AG04449 (cell line): Measurements from ENCODE around the gene ZNF500.

ENCODE experiments used
- CTCF ChIA-PET: fragments of 350-600 bp; formaldehyde crosslinking; extraction: SDS; loops from one replicate; lab custom pipeline; 2021; ENCODE audit warnings: antibody characterized with exemption; lab: Yijun Ruan, JAX
- POLR2A ChIA-PET: fragments of 400-600, 350-600 bp; formaldehyde crosslinking; extraction: SDS; loops from one replicate; lab custom pipeline; 2020; ENCODE audit warnings: antibody characterized with exemption, inconsistent platforms; lab: Yijun Ruan, JAX
- DNase-seq: peaks from one replicate; pipeline ENCODE4 v3.0.0-alpha.2; 2010; ENCODE audit warnings: low read depth, low spot score
- H3K4me3 ChIP-seq: 2 replicates; pipeline ENCODE4 v1.5.1; 2011; ENCODE audit warnings: low read depth, mild to moderate bottlenecking, control low read depth, low read length
- TF ChIP-seq, protein P1 (sequence below): IDR thresholded peaks from one replicate; pipeline ENCODE4 v1.5.1; 2011; ENCODE audit warnings: mild to moderate bottlenecking, moderate library complexity, low read length, control low read depth, inconsistent platforms; ENCODE audit not compliant: insufficient read depth; ENCODE audit errors: missing control alignments

The ZNF500 gene

DNA sequence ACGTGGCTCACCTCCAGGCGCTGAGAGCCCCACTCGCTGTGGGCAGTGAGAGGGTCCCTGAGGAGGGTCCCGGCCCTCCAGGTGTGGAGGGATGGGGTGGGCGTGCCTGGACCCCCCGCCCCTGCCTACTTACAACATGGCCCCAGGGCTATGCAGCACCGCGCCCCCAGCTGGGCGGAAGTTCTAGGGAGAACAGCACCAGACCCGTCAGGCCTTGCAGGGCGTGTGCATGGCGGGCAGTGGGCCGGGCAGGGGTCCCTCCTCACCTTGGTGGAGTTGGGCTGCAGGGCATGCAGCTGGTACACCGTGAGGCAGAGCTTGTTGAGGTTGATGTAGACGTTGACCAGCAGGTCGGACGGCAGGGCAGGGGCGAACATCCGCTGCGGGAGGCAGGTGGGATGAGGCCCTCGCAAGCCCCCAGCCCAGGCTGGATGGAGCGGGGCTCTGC is 30.9 kb upstream of the ZNF500 start:
- H3K4me3 ChIP-seq: no peak overlapping the region
- TF ChIP-seq, protein P1, sequence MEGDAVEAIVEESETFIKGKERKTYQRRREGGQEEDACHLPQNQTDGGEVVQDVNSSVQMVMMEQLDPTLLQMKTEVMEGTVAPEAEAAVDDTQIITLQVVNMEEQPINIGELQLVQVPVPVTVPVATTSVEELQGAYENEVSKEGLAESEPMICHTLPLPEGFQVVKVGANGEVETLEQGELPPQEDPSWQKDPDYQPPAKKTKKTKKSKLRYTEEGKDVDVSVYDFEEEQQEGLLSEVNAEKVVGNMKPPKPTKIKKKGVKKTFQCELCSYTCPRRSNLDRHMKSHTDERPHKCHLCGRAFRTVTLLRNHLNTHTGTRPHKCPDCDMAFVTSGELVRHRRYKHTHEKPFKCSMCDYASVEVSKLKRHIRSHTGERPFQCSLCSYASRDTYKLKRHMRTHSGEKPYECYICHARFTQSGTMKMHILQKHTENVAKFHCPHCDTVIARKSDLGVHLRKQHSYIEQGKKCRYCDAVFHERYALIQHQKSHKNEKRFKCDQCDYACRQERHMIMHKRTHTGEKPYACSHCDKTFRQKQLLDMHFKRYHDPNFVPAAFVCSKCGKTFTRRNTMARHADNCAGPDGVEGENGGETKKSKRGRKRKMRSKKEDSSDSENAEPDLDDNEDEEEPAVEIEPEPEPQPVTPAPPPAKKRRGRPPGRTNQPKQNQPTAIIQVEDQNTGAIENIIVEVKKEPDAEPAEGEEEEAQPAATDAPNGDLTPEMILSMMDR: no peak
- POLR2A ChIA-PET: no interaction called here
- DNase-seq: no peak
- CTCF ChIA-PET: no interaction called here

DNA sequence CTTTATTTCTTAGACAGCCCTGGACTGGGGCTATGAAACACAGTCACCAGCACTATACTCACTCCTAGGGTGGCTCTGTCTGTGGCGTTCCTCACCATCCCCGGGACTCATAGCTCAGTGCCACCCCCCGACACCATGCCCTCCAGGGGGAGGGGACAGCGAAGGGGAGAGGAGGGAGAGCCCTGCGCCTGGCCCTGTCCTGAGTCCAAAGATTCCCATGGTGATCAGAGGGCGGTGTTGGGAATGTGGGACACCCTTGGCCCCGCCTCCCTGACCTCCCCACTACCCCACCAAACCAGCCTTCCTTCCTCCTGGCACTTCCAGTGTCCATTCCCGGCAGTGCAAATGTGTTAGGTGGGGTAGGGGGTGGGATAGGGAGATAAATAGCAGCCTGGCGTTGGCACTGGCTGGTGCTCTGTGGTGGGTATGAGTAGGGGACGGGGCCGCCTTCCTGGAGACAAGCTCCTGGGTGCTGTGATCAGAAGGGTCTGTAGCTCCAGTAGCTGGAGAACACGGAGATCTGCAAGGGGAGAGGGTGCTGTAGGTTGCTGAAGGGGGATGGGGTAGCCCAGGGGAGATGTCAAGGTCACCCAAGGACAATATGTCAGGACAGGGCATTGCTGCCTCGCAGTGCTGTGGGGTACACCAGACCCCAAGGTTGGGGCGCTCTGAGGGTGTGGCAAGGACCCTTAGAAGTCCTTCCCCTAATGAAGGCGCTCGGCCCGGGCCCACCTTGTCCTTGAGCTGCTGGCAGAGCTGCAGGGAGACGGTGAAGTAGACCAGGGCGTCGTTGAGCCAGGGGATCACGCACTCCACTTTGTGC is 30.2 kb upstream of the ZNF500 start:
- ChIA-PET POLR2A (no interaction called here), CTCF (no interaction called here)
- TF ChIP-seq, protein P1: no peak
- H3K4me3 ChIP-seq: no peak overlapping the region
- DNase-seq: no peak

DNA sequence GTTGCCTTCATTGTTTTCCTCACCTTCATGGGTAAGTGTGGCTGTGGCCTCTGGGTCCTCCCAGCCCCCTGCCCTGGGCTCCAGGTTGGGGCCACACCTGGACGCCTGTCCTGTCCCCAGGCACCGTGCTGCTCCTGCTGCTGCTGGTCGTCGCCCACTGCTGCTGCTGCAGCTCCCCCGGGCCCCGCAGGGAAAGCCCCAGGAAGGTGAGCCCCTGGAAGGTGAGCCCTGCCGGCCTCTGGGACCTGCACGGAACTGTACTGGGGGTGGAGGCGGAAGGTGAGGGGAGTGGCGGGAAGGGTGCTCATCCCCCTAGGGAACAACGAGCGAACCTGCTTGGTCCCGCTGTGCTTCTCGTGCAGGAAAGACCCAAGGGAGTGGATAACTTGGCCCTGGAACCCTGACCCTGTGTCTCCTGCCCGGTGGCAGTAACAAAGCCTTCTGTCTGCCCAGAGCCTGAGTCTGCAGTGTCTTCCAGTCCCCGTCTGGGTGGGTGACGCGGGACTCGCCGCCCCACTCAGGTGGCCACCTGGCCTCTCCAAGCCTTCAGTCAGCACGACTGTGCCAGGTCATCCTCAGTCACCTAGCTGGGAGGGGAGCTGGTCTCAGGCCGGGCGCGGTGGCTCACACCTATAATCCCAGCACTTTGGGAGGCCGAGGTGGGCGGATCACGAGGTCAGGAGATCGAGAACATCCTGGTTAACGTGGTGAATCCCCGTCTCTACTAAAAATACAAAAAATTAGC is 29.0 kb upstream of the ZNF500 start:
- DNase-seq: no peak
- ChIA-PET CTCF (no interaction called here), POLR2A (no interaction called here)
- no peak overlapping the region for H3K4me3 ChIP-seq
- TF ChIP-seq, protein P1: no peak

DNA sequence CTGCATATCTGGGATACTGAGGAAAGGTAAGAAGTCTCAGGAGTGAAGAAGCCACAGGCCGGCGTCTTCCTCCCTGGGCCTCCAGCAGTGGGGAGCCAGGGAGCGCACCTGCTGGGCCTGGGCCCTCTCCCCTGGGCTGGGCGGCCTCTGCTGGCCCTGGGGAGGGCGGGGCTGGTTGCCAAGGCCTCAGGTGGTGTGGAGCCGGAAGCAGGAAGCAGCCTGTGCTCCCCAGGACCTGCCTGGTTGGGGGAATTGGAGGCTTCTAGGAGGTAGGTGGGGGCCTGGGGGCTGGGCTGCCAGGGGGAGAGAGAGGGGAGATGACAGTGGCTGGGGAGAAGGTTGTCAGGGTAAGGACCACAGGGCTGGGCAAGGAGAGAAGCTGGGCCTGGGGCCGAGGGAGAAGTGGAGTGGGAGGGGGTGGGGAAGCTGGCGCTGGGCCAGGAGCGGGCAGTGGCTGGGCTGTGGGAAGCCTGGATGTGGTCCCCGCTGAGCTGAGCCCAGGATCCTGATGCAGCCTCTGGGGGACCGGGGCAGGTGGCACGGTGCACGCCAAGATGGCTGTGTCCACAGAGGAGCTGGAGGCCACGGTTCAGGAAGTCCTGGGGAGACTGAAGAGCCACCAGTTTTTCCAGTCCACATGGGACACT is 28.3 kb upstream of the ZNF500 start, which contains the start of gene SMIM22:
Gene SMIM22, plus strand, starts transcription at position 189 of the 647 bp plus-strand sequence. Its CDS starts 366 bp downstream, at position 555.
- no peak within 1 kb of the TSS for H3K4me3 ChIP-seq
- ChIA-PET POLR2A (no interaction called here), CTCF (no interaction called here)
- TF ChIP-seq, protein P1: no peak
- DNase-seq: no peak

DNA sequence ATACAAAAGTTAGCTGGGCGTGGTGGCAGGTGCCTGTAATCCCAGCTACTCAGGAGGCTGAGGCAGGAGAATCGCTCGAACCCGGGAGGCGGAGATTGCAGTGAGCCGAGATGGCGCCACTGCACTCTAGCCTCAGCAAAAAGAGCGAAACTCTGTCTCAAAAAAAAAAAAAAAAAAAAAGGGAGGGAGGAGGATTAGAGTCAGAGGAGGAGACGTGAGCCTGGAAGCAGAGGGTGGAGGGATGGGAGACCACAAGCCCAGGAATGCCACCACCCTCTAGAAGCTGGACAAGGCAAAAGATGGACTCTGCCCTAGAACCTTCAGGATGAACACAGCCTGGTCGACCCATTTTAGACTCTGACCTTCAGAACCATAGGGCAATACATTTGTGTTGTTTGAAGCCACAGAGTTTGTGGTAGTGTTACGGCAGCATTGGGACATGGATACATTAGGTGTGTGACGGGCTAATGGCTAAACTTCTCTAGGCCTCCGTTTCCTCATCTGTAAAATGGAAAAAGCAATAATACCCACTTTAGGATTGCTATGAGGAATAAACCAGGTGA is 26.1 kb upstream of the ZNF500 start:
- CTCF ChIA-PET: no interaction called here
- POLR2A ChIA-PET: no interaction called here
- no peak for DNase-seq
- no peak overlapping the region for H3K4me3 ChIP-seq
- TF ChIP-seq, protein P1: no peak
